ENCODE data around the gene ANKRD65.

- TF ChIP-seq CTCF (IDR thresholded peaks at IDR 0.05) (no peak), POLR2A (IDR thresholded peaks at IDR 0.05) (no peak)
Observed at GRCh38 chr1:1406101-1406820, 14.8 kb downstream of the ANKRD65 start.

Data from sigmoid colon (tissue), 3 donors.